Measurements from ENCODE around the gene GALNT3. TPM values are rescaled to one million over a fixed set of nuclear protein-coding genes. Genes with fewer than 3 reads are reported as not detected.

GALNT3 gene
- total RNA-seq: 20.3 TPM

DNA sequence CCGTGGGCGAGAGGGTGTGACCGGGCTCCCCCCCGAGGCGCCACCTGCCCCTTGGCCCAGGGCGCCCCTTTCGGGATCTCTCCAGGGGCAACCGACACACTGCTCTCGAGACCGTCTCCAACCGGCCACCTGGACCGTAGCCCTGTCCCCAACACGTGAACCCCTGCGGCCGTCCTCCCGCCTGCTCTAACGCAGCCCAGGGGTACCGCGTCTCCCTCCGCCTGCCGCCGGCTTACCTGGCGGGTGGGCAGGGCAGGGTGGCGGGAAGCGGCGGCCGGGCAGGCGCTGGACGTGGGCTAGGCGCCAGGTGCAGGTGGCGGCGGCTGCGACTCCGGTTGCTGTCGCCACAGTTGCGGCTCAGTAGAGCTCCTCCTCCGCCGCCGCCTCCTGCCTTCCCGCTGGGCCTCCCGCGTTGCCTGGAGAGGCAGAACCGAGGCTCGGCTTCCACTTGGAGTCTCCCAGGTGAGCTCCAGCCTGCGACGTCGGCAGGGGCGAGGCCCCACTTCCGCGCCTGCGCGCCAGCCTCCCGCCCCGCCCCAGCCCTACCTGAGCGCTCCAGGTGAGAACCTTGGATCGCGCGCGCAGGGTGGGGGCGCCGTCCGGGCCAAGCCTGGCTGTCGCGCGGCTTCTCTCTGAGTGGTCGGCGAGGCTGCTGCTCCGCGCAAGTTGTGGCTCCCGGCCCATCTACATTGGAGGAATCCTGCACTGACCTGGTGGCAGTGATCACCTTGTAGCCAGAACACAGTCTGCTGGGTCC is at the start of gene GALNT3:
GALNT3 (minus strand) TSS at position 469 of the 757 bp plus-strand sequence. CDS start 23,547 bp downstream, outside the sequence.
- no peak for DNase-seq

DNA sequence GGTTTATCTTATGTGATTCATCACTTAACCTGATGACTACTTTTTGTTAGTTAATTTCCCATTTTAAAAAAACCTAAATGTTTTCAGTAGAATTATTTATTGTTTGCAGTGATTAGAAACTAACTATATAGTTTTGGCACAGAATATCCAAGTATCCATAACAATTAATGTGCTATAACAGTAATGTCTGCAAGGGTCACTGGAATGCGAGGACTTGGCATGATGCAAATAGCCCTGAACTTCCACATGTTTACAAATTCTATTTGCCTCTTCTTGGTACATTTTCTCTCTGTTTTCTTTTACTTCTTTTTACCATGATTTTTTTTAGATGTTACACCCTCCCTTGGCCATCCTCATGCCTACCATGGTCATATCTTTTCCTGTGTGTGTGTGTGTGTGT is 49.3 kb upstream of the GALNT3 start:
- no peak for DNase-seq

- DNase-seq: no peak
These were observed 46.4 kb upstream of the GALNT3 start for GRCh38 chr2:165840333-165840958.

DNA sequence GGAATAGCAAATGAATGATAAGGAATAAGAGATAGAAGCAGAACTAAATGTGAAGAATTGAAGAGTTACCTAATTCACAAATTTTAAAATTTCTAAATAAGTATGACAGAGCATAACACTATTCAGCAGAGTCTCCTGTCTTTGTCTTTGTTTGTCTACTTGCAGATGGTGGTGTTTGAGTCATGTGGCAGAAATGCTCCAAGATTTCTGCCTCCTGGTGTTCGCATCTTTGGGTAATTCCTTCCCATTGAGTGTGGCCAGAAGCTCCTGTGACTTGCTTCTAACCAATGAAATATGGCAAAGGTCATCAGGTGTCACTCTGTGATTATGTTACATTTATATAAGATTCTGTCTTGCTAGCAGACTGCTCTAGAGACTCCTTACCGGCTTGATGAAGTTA is 45.6 kb upstream of the GALNT3 start:
- DNase-seq: no peak

- no peak for DNase-seq
These were observed 43.1 kb upstream of the GALNT3 start for GRCh38 chr2:165837122-165837521.

- DNase-seq: no peak
These were observed 41.3 kb upstream of the GALNT3 start for GRCh38 chr2:165835363-165835762.

DNA sequence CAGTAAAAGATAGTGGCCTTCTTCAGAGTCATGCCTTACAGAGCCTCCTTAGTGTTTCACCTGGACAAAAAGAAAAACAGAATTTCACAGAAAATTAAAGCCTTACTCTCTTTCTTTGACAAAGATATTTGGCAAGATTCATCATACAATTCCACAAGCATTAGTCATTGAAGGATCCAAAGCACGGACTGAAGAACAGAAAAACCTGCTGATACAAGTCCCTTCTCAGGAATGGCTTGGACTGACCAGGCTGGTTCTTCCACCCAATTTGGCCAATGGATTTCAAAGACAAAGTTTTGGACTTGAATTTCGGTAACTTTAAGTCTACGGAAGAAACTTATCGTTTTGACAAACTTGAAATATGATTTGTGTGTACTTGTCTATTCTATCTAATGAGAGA is 39.1 kb upstream of the GALNT3 start:
- no peak for DNase-seq

DNA sequence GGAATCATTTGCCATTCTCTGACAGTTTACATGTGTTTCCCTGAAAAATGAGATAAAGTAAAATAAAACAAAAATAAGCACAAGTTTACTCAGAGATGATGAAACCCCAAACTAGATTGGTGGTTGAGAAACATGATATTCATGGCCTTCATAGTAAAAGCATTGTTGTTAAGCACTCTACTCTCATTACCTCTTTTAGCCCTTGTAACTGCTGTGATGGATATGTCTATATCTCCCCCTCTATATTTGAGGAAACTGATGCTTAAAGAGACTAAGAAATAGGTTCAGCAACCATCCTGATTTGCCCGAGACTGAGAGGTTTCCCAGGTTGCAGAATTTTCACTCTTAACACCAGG is 33.9 kb upstream of the GALNT3 start:
- DNase-seq: no peak

DNA sequence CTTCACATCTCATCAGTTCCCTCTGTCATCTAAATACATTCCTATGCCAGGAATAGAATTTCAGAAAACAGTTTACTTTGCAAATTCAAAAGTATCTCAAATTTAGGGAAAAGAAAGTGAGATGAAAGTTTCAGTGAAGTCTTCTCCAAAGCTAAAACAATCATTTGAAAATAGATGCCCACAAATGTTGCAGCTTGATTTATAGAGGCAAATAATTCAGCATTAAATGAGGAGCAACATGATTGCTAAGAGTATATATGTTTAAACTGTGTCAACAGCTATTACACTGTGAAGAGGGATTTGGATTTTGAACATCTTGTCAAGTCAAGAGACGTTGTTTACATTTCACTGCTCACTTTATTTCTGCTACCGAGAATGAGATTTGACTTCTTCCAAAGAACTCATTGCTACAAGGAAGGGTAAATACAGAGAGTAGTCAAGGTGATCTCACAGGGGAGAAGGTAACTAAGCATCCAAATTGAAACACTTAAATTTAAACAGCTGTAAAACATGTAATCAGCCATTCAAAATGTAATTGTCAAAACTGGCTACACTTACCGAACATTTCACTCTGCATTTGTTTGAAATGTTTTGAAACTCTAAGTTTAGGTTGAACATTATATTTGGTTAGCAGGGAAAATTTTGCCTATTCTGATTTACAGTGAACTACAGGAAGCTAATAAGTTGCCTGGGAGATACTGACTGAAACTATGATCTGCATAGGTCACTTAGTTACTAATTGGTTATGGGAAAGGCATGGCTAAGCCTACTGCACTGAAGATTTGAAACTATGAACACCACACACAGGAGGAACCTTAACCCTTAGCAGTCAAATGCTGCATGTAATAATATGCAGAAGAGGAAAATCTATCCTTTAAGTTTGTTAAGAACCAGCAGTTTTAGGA is 33.2 kb upstream of the GALNT3 start:
- DNase-seq: no peak

- DNase-seq: no peak
These were observed 31.0 kb upstream of the GALNT3 start for GRCh38 chr2:165825041-165825440.

- DNase-seq: peak; percentile 8
These were observed 26.2 kb upstream of the GALNT3 start for GRCh38 chr2:165820296-165820695.

GRCh38 chr2:165818920-165819319 is 24.9 kb upstream of the GALNT3 start:
- DNase-seq: no peak

DNA sequence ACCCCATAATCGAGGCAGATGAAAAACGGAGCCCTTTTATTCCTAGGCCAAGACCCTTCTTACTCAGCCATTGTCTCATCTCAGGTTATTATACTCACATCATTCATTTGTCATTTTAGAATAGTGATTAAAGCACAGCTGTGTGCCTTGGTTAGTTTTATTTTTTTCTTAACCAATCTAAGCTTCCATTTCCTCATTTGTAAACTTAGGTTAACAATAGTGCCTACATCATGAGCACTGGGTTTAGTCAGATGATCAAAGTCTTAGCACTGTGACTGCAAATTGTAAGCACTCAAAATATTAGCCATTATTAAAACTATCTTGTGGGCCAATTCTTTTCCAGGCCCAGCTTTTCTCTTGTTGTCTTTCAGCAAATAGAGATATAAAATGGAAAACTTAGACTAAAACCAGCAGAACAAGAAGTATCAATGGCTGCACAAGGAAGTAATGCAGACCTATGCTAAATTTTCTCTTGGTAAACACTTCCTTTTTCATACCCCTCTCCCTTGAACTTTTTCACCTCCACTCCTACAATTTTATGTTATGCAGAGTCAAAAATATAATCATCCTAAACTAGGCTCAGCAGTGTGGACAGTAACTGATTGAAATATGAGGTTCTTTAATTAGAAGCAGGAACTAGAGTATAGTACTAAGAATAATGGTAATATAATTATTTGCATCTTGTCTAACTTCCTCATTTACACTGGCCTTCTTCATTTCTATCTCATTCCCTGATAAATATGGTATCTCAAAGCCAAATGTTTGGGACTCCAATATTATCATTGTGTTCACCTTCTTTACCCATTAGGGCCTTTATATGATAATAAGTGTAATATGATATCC is 21.5 kb upstream of the GALNT3 start:
- DNase-seq: no peak

DNA sequence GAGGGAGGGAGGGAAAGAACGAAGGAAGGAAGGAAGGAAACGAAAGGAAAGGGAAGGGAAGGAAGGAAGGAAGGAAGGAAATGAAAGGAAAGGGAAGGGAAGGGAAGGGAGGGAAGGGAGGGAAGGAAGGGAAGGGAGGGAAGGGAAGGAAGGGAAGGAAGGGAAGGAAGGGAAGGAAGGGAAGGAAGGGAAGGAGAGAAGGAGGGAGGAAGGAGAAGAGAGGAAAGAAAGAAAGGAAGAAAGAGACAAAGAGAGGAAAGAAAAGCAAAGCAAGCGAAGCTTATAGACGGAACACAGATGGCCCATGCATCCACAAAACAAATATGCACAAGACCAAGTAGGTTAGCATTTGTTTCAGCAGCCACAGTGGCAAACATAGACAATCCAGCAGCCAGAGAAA is 20.4 kb upstream of the GALNT3 start:
- no peak for DNase-seq

DNA sequence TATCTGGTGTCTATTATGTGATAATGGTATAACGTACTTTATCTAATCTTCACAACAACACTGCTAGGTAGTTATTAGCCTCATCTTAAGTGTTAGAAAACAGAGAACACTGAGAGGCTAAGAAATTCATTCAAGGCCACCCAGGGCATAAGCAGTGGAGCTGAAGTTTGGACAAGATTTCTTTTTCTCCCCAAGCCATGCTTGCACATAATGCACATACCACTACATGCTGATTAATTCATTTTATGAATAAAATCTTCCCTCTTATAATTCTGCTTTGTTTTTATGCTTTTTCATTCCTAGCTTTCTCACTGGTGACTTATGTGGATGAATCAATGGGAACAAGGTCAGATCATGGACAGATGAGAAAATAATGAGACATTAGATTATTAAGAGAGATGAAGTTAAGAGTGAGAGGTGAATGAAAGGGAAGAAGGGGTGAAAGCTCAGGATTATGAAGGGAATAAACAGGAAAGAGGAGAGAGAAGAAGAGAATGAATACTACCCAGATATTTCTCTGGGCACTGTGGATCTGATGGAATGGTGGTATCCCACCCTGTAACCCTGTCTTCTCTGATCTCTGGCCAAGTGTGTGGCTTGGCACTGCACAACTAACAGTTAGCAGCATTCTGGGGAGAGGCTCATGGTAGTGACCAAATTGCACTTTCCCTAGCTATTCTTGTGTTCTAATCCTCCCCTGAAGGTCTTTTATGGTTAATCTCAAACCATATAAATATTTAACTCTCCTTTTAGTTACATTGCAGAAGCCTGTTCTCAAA is 17.7 kb upstream of the GALNT3 start:
- DNase-seq: no peak

- DNase-seq: no peak
These were observed 16.4 kb upstream of the GALNT3 start for GRCh38 chr2:165810418-165810817.

DNA sequence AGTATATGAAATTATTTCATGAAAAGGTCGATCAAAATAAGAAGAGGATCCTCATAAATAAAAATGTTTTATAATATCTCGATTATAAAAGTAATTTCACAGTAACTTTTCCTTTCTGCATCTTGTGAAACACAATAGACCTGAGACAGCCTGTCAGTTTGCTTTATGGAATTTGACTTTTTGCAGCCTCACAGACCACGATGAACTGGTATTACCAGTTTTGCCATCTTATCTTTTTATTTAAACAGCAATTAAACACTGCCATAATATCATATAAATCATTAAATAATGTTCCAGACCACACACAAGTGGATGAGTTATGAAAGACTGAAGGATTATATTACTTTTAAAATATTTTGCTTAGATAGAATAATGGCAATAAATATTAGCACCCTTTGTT is 10.7 kb upstream of the GALNT3 start:
- DNase-seq: no peak

DNA sequence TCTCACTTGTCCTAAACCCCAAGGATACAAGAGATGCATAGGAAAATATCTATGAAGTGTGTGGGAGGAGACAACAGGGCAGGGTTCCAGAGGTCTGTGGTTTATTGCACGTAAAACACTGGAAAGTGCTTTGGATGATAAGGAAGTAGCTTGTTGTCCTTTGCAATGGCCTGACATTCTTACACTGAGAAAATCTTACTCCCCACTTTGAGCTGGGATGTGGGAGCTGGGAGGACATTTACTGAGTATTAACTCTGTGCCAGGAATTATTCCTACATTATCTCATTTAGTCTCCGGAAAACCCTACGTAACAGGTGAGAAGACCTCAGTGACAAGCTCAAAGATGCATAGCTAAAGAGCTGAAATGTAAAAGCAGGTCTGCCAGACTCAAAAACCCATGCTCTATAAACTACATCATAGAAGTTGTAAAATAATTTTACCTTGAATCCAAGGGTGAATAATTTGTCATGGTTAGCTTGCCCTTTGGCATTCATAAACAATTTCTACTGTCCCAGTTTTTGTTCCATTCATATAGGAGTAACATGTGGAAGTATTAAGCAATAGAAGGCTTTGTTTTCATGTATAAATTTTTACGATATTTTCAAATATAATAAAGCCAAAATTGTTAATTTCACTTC is 9.2 kb upstream of the GALNT3 start:
- no peak for DNase-seq

DNA sequence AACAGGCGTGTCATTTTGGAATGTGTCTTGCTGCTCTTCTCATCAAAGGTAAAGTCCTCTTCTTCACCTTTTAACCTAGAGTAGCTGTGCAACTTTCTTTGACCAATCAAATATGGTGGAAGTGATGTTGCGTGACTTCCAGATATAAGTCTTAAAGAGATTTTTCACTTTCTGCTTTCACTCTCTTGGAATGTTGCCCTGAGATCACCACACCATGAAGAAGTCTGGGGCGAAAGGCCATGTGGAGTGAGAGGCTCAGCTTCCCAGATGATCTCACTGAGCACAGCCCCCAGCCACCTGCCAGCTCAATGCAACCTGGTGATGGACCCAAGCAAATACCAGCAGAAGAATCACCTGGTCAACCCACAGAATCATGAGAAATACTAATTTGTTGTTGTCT is 7.1 kb upstream of the GALNT3 start:
- DNase-seq: no peak

GRCh38 chr2:165796819-165797530 is 2.9 kb upstream of the GALNT3 start:
- no peak for DNase-seq
